Activated CD4-positive, CD25-positive, alpha-beta regulatory T cell (primary cell): ENCODE results near the gene UBXN11.
A peak's percentile ranks its signal among the peaks of the same experiment; 100 is the strongest.
"Not testable (repeated sequence)": the region's sequence is repeated elsewhere in the genome, so short reads cannot be mapped to it uniquely, and the experiment has no call there.

Experiments
- DNase-seq, 4 experiments: peaks; one replicate each; lab custom pipeline; 2025; lab: John Stamatoyannopoulos, UW

UBXN11 gene

DNA sequence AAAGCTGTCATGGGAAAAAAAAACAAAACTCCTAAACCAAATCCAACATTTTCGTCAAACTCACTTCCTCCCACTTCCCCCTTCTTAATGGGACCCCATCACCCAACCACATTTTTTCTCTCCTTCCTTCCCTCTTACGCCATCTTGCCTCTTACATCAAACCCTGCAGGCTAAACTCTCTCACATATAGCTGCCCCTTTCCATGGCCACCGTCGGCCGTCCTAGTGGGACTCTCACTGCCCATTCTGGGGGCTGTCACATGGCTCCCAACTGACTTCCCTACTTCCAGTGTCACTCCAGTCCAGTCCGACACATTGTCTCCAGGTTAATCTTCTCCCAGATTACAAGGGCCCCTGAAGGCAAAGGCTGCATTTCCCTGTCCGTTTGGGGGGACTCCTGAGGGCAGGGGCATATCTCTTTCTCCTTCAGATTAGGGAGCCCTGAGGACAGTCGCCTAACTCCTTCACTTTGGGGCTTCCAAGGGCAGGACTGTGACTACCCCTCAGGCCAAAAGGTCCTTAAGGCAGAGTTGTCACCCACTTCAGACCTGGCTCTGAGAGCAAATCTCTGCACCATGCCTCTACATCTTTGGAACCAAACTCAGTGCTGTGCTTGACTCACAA is 658 bp downstream of the UBXN11 start:
- DNase-seq: no peak

DNA sequence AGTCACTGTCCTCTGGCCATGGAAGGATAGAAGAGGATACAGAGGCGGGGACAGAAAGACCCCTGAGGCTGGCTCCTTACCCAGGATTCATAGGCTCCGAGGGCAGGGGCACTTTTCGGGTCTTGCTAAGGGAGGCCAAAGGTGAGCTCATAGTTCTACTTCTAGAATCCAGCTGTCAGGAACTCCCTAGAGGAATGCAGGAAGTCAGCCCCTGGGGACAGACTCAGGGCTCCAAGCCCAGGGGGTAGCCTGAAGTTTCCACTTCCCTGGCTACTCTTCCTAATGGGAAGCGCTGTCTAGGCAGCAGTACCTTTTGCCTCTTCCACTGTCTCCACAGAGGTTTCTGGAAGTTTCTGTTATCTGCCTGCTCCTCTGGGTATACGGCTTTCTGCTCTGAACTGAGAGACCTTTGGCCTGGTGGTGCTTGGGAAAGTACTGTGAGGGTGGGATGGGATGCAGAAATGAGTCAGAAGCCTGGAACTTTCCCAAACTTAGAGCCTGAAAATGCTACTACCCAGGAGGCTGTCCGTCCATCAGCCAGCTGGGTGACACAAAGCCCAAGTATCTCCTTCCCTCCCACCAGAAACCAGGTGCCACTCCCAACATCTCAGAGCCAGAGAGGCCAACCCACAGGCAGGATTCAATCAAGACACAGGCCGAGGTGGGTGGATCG is 3.6 kb downstream of the UBXN11 start:
- DNase-seq: no peak

DNA sequence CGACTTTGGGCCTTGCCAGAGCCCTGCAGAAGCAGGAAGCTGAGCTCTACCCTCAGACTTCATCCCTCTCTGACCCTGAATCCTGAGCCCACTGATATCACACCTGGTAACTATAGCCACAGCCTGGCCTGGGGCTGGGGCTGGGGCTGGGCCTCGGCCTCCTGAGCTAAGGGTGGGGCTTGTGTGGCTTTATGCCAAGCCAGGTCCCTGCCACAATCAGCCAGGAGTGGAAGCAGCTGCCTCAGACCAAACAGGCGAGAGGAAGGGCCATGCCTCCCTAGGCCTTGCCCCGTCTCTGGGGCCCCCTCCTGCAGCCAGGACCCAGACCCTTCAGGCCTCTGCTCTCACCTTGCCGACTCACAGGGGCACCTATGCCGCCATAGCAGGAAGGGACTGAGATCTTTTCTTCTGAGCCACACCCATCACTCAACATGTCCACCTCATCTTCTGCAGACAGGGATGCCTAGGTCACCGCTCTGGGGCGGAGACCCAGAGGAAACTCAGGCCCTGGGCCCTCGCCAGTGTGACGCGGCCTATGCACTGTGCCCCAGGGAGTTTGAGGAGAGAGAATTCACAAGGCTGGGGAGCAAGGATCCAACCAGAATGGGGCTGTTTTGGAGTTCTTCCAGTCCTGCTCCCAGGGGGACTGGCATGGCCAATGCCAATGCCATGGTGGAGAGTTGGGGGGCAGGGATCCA is 5.7 kb downstream of the UBXN11 start:
- DNase-seq: no peak

DNA sequence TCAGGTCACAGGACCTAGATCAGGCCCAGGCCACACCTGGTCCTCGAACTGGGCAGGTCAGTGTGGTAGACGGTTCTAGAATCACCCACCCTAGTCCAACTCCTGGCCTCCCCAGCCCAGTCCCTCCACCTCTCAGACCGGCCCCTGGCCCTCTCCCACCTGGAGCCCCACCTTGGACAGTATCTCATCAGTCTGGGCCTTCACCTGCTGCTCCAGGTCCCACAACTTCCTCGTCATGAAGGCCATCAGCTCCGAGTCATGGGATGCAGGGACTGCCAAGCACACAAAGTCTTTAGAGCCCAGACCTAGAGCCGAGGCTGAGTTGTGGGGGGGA is 8.7 kb downstream of the UBXN11 start:
- no peak for DNase-seq

DNA sequence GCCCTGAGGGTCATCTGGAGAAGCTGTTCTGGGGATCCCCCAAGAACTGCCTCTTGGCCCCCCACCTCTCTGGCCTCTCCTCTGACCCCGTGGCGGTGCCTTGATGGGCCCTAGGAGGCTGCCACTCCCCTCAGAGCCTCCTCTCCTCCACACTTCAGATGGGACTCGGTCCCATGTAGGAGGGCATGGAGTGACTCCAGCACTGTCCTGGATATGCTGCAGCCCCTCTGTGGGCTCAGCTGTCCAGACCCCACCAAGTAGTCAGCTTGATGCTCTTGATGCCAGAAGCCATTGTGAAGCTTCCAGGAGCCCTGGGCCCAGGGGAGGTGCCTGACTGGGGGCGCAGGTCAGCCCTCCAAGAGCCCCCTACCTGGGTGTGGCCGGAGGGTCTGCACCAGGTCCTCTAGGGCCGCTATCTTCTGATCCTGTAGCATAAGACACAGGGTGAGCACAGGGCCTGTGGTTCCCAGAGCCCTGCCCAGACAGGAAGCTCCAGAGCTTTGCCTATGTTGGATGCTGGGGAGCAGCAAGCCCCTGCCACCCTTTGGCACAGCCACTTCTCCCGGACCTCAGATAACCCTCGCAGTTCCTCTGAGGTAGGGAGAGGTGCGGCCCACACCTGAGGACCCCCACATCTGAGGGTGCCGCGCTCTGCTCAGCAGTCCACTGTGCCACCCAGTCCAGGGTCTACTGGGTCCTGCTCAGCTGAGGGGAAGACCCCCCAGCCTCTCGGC is 9.2 kb downstream of the UBXN11 start:
- no peak for DNase-seq

DNA sequence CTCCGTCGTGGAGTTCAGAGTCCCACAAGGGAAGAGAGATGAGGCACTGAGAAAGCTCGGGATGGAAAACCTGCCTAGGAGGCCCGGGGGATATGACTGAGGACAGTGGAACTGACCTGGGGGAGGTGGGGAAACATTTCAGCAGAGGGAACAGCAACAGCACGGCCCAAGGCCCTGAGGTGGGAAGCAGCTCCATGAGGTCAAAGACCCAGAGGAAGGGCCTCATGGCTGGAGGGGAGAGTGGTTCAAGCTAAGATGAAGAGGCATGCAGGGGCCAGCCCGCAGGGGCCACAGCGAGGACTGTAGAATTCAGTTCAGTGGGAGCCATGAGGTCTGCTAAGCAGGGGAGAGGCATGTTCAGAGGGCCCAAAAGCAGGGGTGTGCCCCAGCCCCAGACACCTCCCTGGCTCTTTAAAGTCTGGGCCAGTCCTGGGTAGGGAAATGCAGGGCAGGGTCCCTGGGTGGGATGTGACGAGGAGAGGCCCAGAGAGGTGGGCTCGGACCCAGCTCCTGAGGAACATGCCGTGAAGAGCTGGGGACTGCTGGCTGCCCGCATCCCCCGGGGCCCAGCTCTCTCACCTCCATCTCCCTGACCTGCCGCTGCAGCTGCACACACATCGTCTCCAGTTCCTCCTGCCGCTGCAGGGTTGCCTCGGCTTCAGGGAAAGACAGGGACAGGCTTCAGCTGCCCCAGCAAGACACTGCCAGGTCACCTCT is 9.9 kb downstream of the UBXN11 start:
- DNase-seq: no peak

DNA sequence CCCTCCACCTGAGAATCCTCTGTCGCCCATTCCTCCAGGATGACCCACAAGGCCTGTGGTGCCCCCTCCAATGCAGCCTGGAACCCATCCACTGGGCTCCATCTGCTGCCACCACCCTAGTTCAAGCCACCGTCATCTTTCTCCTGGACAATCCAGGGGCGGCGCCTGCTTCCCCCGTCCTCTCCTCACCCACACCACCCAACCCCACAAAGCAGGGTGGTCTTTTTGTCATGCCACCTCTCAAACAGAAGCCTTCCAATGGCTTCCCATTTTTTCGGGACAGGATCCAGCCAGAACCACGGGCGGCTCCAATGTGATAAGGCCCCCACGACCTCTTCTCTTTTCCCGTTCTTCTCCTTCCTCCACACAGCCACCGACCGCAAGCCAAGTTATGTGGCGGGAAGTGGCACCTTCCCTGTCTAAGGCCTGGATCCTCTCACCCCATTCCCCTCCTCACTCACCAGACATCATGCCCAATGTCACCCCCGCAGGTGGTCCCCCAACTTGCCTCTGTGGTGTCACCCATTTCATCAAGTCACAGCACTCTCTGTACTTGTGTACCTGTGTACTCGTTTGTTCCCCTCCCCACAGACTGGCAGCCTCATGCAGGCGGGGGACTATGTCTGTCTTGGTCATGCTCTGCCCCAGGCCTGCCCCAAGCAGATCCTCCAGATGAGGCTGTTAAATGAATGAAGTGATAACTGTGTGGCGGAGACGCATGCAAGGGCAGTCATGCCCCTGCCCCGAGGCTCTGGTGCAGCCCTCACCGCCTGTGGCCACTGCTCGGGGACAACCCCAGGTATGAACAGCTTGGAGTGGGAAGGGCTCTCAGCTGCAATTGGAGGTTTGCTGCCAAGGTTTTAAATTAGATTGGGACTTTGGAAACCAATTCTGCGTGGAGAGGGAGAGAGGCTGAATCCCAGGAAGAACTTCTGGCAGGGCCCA is 11.0 kb downstream of the UBXN11 start:
- no peak for DNase-seq

DNA sequence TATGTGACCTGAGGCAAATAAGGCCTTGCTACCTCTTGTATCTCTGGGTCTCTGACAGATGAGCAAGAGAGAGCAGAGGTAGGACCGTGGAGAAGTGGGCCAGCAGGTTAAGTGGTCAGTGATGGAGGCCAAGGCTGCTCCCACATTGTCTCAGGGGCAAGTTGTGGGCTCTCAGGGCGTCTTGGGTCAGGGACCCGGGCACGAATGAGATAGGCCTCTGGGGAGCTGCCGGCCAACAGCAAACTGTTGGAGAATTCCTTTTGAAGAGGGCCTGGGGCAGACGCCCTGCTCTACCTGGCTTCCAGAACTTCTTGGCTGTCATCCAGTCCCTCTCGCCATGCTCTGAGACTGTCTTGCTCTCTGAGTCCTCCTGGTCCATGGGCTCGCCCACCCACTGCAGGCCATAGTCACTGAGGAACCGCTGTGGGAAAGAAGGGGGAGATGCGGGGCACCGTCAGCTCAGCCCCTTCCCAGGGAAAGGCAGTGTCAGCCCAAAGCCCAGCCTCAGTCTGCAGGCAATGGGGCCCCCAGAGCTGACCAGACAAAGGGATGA is 12.4 kb downstream of the UBXN11 start:
- no peak for DNase-seq

DNA sequence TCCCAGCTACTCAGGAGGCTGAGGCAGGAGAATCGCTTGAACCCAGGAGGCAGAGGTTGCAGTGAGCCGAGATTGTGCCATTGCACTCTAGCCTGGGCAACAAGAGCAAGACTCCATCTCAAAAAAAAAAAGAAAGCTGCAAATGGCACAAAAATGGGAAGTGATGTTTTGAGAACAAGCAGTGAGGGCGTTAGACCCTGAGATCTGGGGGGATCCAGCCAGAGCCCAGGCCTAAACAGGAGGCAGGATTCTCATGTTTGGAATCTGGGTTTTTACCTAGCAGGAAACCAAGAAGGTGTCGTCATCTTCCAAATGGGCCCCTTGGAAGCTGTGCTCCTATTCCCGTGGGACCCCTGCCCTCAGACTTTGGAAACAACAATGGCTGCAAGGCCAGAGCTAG is 13.7 kb downstream of the UBXN11 start:
- not testable (repeated sequence) for DNase-seq

DNA sequence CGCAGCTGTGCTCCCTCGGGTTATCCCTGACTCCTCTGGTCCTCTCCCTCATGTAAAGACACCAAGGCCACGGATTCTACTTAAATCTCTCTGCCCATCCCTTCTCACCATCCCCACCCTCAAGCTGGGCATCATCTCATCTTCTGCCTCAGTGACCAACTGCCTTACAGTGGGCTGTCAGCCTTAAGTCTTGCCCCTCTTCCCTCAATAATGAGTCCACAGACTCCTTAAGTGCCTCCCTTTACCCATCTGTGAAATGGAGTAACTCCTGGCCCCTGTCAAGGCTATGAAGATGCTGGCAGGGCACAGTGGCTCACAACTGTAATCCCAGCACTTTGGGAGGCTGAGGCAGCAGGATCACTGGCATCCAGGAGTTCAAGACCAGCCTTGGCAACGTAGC is 14.5 kb downstream of the UBXN11 start:
- no peak for DNase-seq

DNA sequence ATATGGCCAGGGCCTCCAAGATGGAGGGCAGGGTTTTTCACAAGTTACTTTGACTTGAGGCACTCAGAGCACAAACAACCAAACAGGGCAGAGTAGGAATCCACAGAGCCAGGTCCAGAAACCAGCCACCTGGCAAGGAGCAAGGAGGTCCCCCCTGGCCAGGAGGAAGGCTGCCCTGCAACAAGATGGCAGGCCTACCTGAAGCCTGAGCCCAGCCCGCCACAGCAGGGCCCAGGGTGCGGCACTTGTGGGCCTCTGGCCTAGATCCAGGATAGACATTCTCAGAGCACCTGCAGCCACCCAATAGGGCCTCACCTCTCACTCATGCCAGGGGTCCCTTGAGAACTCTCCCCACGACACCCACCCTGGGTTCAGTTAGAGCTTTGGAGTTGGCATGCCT is 15.0 kb downstream of the UBXN11 start:
- no peak for DNase-seq

DNA sequence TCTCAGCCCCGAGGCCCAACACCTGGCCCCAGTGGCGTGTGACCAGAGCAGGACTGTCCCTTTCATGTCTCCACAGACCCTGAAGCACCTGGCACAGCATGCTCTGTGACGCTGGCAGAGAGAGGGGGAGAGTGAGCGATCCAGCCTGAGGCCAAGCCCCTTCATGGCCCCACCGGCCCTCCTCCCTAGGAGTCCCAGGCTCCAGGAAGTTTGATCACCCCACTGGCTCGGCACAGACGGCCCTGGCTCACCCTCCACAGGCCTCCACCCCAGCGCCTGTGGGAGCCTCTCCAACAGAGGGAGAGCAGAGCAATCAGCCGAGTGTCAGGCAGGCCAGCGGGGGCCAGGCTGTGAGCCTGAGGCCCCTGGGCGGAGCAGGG is 15.6 kb downstream of the UBXN11 start:
- DNase-seq: no peak

DNA sequence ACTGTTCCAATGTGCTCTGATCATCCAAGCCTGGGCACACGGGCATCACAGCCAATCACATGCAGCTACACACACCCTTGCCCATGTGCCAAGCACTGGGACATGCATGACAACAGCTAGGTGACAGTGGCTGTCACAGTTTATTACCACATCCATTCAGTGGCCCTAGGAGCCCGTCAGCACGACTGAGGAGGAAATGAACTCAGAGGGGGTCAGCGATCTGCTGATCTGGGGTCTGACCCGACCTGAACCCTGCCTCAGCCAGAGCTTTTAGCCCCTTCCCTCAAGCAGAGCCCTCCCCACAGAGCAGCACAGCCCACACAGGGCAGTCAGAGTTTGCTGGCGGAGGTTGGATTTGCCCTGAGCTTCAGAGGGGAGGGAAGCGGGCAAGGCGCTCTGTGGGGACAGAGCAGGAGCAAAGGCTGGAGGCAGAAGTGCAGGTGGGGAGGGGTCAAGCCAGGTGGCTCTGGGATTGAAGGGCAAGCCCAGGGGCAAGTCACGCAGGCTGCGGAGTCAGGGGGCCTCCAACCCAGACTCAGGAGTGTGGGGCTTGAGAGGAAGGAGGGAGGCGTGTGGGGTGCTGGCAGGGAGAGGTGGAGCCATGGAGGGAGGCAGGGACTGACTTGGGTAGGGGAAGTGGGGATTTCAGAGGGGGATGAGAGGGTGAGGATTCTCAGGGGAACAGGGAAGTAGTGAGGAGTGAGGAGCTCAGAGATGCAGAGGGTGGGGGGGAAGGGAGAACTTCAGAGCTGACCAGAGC is 16.1 kb downstream of the UBXN11 start:
- no peak for DNase-seq

DNA sequence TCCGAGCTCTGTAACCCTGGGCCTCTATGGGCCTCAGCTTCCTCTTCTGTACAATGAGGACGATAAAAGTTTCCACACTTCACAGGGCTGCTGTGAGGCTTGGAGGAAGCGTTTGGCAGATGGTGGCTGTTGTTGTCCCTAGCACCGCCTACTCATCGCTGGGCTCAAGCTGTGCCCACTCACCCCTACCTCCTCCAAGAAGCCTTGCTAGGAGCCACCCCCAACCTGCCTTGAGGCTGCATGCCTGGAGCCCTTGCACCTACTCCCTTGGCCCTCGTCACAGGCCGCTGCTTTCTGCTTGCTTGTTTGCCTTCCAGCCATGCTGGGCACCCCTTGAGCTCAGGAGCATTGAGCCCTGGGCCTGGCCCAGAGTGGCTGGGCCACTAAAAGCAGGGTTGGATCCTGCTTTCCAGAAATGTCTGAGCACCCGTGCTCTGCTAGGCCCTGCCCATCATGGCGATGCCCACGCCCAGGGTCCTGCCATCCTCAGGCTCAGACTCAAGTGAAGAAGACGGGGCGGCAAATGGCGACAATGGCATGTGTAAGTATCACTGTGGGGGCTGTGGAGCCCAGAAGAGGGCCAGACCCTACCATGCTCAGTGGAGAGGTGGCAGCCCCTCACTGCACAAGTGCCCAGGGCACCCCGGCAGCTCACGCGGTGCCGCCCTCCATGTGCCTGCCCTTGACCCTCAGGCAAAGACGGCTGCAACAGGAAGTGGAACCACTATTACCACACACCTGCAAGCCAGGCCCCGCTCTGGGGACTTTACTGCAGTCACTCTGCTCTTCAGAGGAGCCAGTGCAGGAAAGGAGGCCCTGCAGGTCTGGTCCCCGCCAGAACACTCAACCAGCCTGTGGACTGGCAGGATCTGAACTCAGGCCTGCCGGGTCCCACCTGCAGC is 17.0 kb downstream of the UBXN11 start:
- DNase-seq: peak in 2 of 4 experiments; percentile 17 to 21

DNA sequence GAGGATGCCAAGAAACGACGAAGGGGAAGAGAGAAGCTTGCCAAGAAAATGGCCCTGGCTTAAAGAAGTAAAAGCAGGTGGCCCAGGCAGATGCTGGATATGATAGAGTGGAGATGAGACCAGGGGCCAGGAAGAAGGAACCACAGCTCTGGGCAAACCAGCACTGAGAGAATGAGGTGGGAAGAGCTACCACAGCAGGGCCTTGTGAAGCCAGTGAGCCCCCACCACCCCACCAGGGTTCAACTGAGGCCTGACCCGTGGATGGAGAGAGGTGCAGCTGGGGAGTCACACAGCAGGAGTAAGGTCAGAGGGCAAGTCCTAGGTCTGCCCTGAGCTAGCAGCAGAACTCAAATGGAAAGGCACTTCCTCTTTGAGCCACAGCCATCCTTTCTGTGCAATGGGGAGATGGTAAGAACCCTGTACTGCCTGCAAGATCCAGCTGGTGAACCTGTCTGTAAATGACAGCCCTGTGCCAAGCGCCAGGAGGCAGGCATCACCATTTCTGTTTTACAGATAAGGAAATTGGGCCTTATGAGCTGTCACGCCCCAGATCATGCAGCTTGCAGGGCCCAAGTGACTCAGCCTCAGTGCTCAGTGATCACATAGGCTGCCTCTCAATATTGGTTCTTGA is 18.0 kb downstream of the UBXN11 start:
- DNase-seq: peak in 3 of 4 experiments; percentile 17 to 36 (median 28)

DNA sequence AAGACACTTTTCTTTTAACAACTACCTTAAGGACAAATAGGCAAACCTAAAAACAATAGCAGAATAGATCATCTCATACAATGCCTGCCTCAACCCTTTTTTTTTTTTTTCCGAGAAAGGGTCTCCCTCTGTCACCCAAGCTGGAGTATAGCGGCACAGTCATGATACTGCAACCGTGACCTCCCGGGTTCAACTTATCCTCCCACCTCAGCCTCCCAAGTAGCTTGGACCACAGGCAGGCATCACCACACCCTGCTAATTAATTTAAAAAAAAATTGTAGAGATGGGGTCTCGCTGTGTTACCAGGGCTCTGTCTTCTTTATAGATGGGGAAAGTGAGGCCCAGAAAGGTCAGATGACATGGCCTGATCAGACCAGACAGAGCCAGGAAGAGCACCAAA is 18.6 kb downstream of the UBXN11 start:
- no peak for DNase-seq

DNA sequence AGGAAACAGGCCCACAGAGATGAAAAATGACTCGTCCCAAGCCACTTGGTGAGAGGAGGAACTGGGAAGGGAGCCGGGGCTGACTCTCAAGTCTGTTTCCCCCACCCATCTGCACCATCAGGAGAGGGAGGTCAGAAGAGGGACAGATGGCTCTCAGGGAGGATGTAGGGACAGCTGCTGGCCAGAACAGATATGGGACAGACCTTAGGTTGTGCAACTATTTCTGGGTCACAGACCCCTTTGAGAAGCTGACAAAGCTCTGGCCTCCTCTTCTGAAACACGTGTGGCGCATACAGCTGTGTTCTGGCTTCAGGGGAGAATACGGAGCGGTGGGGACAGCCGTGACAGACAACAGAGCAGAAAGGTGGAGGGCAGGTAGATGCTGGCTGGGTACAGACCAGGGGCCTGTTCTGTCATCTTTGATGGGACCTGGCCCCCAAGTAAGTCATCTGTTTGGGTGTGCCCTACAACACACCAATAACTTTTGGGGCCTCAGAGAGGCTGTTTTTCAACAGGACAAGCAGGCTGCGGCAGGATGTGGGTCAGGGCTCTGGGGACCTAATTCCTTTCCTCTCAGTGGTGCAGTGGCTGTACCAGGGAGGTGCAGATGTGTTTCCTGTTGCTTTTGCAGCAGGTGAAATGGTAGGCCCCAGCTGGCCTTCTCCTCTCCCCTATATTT is 19.3 kb downstream of the UBXN11 start:
- peak in 2 of 4 experiments; percentile 61 to 73 for DNase-seq

DNA sequence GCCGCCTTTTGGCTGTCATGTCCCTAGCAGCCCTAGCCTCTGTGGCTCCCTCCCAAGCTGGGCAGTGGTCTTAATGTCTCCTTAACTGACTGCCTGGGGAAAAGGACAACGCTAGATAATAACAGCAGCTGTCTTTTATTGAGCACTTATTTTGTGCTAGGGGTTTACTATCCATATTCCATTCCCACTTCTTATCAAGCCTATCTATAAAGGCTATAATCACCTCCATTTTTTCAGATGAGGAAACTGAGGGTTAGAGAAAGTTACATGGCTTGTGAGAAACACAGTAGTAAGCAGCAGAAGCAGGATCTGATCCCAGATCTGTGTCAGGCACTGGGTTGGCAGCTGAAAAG is 20.4 kb downstream of the UBXN11 start:
- no peak for DNase-seq
